Calu3 (cell line): ENCODE data around the gene FAM149B1. TPM values are rescaled to one million over a fixed set of nuclear protein-coding genes. Genes with fewer than 3 reads are reported as not detected.

Experiments
- BruUV-seq: library from RNA; stranded (reverse); fragments of 400-500 nt; replicated peaks from 2 replicates; lab custom pipeline; 2021; lab: Mats Ljungman, UMichigan
- CTCF ChIA-PET: fragments of 300-600 bp; sonication (Branson Sonifier 250); formaldehyde crosslinking; loops from one replicate; lab custom pipeline; 2022; ENCODE audit warnings: antibody characterized with exemption; lab: Charles Lee
- DNase-seq: peaks from one replicate; pipeline ENCODE4 v3.0.0; 2022
- H3K27ac Mint-ChIP-seq: one replicate; pipeline ENCODE4 v1.8.0; 2022; ENCODE audit warnings: mixed read lengths; ENCODE audit not compliant: unreplicated experiment
- H3K27me3 Mint-ChIP-seq: one replicate; pipeline ENCODE4 v1.8.0; 2022; ENCODE audit warnings: mixed read lengths; ENCODE audit not compliant: unreplicated experiment
- H3K36me3 Mint-ChIP-seq: one replicate; pipeline ENCODE4 v1.8.0; 2022; ENCODE audit warnings: mild to moderate bottlenecking, moderate library complexity, mixed read lengths; ENCODE audit not compliant: insufficient read depth, unreplicated experiment
- H3K4me1 Mint-ChIP-seq: one replicate; pipeline ENCODE4 v1.8.0; 2022; ENCODE audit warnings: mild to moderate bottlenecking, low read depth, mixed read lengths; ENCODE audit not compliant: unreplicated experiment
- H3K4me3 Mint-ChIP-seq: one replicate; pipeline ENCODE4 v1.8.0; 2022; ENCODE audit warnings: mild to moderate bottlenecking, low read depth, moderate library complexity, mixed read lengths; ENCODE audit not compliant: unreplicated experiment
- H3K9me3 Mint-ChIP-seq: one replicate; pipeline ENCODE4 v1.8.0; 2022; ENCODE audit warnings: low read depth, mixed read lengths; ENCODE audit not compliant: unreplicated experiment
- intact Hi-C: fragments of 100-400 bp; cut with micrococcal nuclease; formaldehyde crosslinking; loops from one replicate; pipeline ENCODE4 v1.10.0; 2022; ENCODE audit not compliant: unreplicated experiment
- total RNA-seq: library from RNA; stranded (reverse); gene quantifications from 2 replicates; pipeline ENCODE4 v1.2.3, GENCODE V29; 2022
- TF ChIP-seq, protein P1 (sequence below): fragments of 200-600 bp; IDR thresholded peaks from one replicate; pipeline ENCODE4 v1.8.0; 2022; ENCODE audit warnings: antibody characterized with exemption; ENCODE audit not compliant: unreplicated experiment

Gene FAM149B1
- total RNA-seq, 1 experiment from 2014 or later: 31.5 TPM

DNA sequence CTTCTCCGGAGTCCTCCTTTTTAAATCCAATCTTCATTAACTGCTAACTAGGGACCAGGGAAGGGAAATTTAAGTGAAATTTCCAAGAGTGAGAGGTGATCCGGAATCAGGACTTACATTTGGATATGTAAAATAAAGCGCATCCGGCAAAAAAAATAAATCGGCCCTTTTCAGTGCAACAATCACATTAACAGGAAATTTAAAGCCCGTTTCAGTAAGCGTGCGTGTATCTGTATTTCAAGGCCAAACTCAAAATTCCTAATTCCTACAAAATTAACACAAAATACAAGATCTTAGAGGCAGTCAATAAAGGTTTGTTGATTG, 78.4 kb downstream of the FAM149B1 start:
- DNase-seq: no peak
- H3K27ac Mint-ChIP-seq: peak overlapping the region; percentile 94
- H3K9me3 Mint-ChIP-seq: no peaks in the 10 kb centered on the region
- TF ChIP-seq, protein P1, sequence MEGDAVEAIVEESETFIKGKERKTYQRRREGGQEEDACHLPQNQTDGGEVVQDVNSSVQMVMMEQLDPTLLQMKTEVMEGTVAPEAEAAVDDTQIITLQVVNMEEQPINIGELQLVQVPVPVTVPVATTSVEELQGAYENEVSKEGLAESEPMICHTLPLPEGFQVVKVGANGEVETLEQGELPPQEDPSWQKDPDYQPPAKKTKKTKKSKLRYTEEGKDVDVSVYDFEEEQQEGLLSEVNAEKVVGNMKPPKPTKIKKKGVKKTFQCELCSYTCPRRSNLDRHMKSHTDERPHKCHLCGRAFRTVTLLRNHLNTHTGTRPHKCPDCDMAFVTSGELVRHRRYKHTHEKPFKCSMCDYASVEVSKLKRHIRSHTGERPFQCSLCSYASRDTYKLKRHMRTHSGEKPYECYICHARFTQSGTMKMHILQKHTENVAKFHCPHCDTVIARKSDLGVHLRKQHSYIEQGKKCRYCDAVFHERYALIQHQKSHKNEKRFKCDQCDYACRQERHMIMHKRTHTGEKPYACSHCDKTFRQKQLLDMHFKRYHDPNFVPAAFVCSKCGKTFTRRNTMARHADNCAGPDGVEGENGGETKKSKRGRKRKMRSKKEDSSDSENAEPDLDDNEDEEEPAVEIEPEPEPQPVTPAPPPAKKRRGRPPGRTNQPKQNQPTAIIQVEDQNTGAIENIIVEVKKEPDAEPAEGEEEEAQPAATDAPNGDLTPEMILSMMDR: no peak
- CTCF ChIA-PET: interaction anchor here (1.4 kb wide), 1 partner anchor 18 kb away, joined by 4 read pairs; no protein-coding TSS in a partner anchor
- BruUV-seq: TSS peak; percentile 46
- H3K4me1 Mint-ChIP-seq: peaks cover 42% of the 10 kb centered on the region
- peaks cover 87% of the 10 kb centered on the region for H3K36me3 Mint-ChIP-seq
- no peaks in the 10 kb centered on the region for H3K27me3 Mint-ChIP-seq
- intact Hi-C loops: no loop called here
- H3K4me3 Mint-ChIP-seq: peak overlapping the region; percentile 91

DNA sequence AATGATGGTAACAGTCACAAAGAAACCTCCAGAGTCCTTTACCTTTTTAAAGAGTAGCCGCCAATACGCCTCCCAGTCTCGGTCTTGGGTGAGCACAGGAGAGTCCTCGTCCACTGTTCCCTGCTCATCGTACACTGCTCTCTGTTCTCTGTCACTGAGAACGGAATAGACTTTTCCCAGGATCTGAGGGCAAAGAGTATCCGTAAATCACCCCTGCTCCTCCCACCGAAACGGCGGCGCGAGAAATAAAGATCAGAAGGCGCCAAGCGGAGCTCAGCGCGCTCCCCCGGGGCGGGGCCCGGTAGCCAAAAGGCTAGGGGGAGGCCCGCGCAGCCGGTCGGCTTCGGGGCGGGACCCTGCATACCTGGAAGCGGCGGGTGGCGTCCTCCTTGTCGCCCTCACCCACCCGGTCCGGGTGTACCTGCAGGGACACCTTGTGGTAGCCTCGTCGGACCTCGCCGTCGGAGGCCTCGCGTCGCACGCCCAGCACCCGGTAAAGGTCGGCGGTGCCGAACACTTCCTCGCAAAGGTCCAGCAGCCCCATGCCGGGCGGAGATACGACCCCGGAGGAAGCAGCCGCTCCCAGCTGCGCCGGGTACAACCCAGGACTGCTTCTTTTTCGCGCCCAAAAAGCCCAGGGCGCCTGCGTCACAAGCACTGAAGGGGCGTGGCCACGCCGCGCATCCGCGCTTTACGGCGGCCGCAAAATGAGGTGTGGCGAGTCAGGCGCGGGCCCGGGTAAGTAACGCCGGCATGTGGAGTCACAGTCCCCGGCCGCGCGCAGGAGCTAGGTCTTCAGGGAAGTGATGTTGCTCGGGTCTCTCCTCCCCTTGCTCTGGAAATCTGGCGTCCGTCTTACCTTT, 79.0 kb downstream of the FAM149B1 start, which contains the start of gene DNAJC9:
Gene DNAJC9 (minus strand): TSS at position 610 of the 863 bp plus-strand sequence. CDS start 66 bp downstream, at position 544.
- intact Hi-C loops: no loop called here
- Mint-ChIP-seq H3K27ac (peak within 1 kb of the TSS; percentile 94), H3K4me1 (peaks cover 43% of the 10 kb centered on the region), H3K36me3 (peaks cover 92% of the 10 kb centered on the region), H3K4me3 (peak within 1 kb of the TSS; percentile 91), H3K27me3 (no peaks in the 10 kb centered on the region), H3K9me3 (no peaks in the 10 kb centered on the region)
- CTCF ChIA-PET: interaction anchor here (0.6 to 1.5 kb wide), 3 partner anchors 13 to 317 kb away, joined by 3 to 4 read pairs (median 3); no protein-coding TSS in a partner anchor
- DNase-seq: peak; percentile 99
- TF ChIP-seq, protein P1: no peak
- BruUV-seq: no TSS peak

DNA sequence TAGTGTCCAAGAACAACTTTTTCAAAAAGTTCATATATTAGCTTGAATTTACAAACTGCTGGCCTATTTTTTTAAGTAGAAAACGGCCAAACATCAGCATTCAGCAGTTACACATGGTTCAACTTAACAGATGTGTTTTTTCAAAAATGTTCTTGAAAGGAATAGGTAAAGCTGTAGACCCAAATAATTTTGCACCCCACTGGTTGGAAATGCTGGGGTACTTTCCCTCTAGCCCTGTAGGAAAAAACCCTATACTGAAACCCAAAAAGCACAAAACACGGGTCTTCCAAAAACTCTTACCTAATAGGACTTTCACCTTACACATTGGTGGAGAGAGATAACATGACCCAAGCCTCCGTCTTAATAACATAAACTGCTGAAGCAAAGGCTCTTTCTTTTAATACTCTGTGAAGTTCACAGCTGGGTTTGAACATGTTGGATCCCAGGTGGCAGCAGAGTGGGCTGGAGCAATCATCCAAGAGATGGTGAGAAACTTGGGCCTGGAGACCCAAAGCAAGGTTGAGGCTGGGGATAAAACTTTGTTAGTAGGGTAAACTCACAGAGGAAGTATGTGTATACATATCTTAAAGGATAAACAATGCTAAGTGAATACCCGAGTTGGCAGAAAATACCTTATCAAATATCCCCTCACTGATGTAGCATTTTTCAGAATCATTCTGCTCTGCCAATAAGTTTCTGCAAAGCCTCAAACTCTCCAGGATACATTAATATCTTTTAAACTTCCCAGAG, 79.8 kb downstream of the FAM149B1 start:
- peaks cover 93% of the 10 kb centered on the region for H3K36me3 Mint-ChIP-seq

DNA sequence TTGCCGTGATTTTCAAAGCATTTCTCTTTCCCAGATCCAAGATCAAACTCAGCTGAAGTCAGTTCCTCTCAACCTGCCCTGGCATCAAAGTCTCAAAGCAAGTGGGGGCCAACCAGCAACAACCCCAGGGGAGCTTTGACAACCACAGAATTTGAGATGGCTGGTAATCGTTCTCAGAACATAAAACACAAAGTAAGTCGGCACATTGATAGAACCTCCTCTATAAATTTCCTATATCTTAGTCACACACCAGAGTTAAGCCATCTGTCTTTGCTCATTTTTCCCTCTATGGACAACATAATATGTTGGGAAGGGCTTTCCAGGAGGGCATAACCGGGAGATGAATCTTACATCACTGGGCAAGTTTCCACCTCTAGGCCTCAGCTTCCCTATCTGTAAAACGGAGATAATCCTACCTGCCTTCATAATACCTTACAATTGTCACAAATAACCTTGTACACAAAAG, 80.4 kb downstream of the FAM149B1 start:
- TF ChIP-seq, protein P1: no peak
- intact Hi-C loops: no loop called here
- no peaks in the 10 kb centered on the region for H3K27me3 Mint-ChIP-seq
- no TSS peak for BruUV-seq
- H3K4me1 Mint-ChIP-seq: peaks cover 43% of the 10 kb centered on the region
- H3K4me3 Mint-ChIP-seq: peak overlapping the region; percentile 91
- no peak for DNase-seq
- CTCF ChIA-PET: interaction anchor here (1.5 kb wide), 1 partner anchor 14 kb away, joined by 3 read pairs; no protein-coding TSS in a partner anchor
- H3K9me3 Mint-ChIP-seq: no peaks in the 10 kb centered on the region
- peaks cover 96% of the 10 kb centered on the region for H3K36me3 Mint-ChIP-seq
- peak overlapping the region; percentile 94 for H3K27ac Mint-ChIP-seq

More for the DNA sequence above, 79.8 kb downstream of the FAM149B1 start:
- Mint-ChIP-seq H3K27me3 (no peaks in the 10 kb centered on the region), H3K9me3 (no peaks in the 10 kb centered on the region), H3K4me1 (peaks cover 43% of the 10 kb centered on the region), H3K4me3 (peak overlapping the region; percentile 91), H3K27ac (peak overlapping the region; percentile 94)
- CTCF ChIA-PET: interaction anchor here (0.6 to 1.5 kb wide), 3 partner anchors 13 to 318 kb away, joined by 3 to 4 read pairs (median 3); no protein-coding TSS in a partner anchor
- TSS peak; percentile 82 for BruUV-seq
- no peak for DNase-seq
- intact Hi-C loops: no loop called here
- TF ChIP-seq, protein P1: no peak
